HepG2 (cell line): ENCODE data around the gene ADAMTS2. TPM values are rescaled to one million over a fixed set of nuclear protein-coding genes. Genes with fewer than 3 reads are reported as not detected.

Source experiments
- DMAP1 ChIP-seq: IDR thresholded peaks from 2 replicates; pipeline ENCODE4 v1.6.1; 2016
- EP300 ChIP-seq, 3 experiments: sonication (generic) in 1 of 3; formaldehyde crosslinking in 1 of 3; IDR thresholded peaks; 2 replicates each; pipeline versions ENCODE4 v1.5.1 to v1.6.1; 2011 to 2020; ENCODE audit warnings: low read depth in 2 of 3, low read length in 2 of 3, borderline replicate concordance in 1 of 3, improper control_type of control experiment in 1 of 3, mild to moderate bottlenecking in 1 of 3, missing genetic modification reagents in 1 of 3, moderate library complexity in 1 of 3
- FOXK1 ChIP-seq: sonication (generic); formaldehyde crosslinking; IDR thresholded peaks from 2 replicates; pipeline ENCODE4 v1.4.0; 2020; ENCODE audit warnings: low read depth, missing genetic modification reagents, borderline replicate concordance
- GZF1 ChIP-seq: sonication (generic); formaldehyde crosslinking; IDR thresholded peaks from 2 replicates; pipeline ENCODE4 v1.5.1; 2020; ENCODE audit warnings: mild to moderate bottlenecking, missing genetic modification reagents
- HIVEP1 ChIP-seq: sonication (generic); formaldehyde crosslinking; IDR thresholded peaks from 2 replicates; pipeline ENCODE4 v1.4.0; 2020; ENCODE audit warnings: mild to moderate bottlenecking, missing genetic modification reagents
- ISL2 ChIP-seq: sonication (generic); formaldehyde crosslinking; IDR thresholded peaks from 2 replicates; pipeline ENCODE4 v1.5.0; 2020; ENCODE audit warnings: missing genetic modification reagents
- KAT2B ChIP-seq: fragments of 150-350 bp; IDR thresholded peaks from 2 replicates; pipeline ENCODE4 v1.6.1; 2014; ENCODE audit warnings: low read depth, low read length, borderline replicate concordance
- PPARG ChIP-seq: conservative IDR thresholded peaks from 2 replicates; pipeline ENCODE4 v1.6.1; 2016; ENCODE audit warnings: missing biosample characterization, missing genetic modification reagents
- SP5 ChIP-seq: IDR thresholded peaks from 2 replicates; pipeline ENCODE4 v1.6.1; 2016; ENCODE audit warnings: low read depth, borderline replicate concordance
- TEAD3 ChIP-seq: optimal IDR thresholded peaks from 2 replicates; pipeline ENCODE3; 2016; ENCODE audit warnings: borderline replicate concordance
- ZNF124 ChIP-seq: sonication (generic); formaldehyde crosslinking; IDR thresholded peaks from 2 replicates; pipeline ENCODE4 v1.4.0; 2020; ENCODE audit warnings: missing genetic modification reagents
- ZNF644 ChIP-seq: IDR thresholded peaks from 2 replicates; pipeline ENCODE4 v1.6.1; 2016; ENCODE audit warnings: low read depth
- ZNF75D ChIP-seq: sonication (generic); formaldehyde crosslinking; IDR thresholded peaks from 2 replicates; pipeline ENCODE4 v1.8.1; 2023; ENCODE audit warnings: missing genetic modification reagents, mild to moderate bottlenecking, borderline replicate concordance
- polyA plus RNA-seq, 8 experiments: library from polyadenylated mRNA; depleted of rRNA in 3 of 8; stranded (reverse) in 7 of 8; unstranded in 1 of 8; fragments of >200 nt; fragmentation: Illumina TruSeq in 4 of 8; extraction: Trizol in 4 of 8; gene quantifications; 2 replicates each; pipeline versions ENCODE4 v1.2.1 to v1.2.3, GENCODE V29; 2011 to 2016; ENCODE audit warnings: low read depth in 4 of 8, missing spikeins in 1 of 8, mixed read lengths in 1 of 8; ENCODE audit not compliant: insufficient read depth in 1 of 8
- total RNA-seq, 5 experiments: library from RNA; depleted of rRNA; stranded (reverse); fragments of >200 nt; fragmentation: Illumina TruSeq; extraction: Trizol; gene quantifications; 2 replicates each; pipeline ENCODE4 v1.2.3, GENCODE V29; 2016; ENCODE audit warnings: low read depth in 1 of 5
- TF ChIP-seq, protein P1 (sequence below): sonication (generic); formaldehyde crosslinking; IDR thresholded peaks from 2 replicates; pipeline ENCODE4 v1.8.1; 2023; ENCODE audit warnings: mild to moderate bottlenecking, missing genetic modification reagents, borderline replicate concordance
- TF ChIP-seq, protein P2 (sequence below): sonication (generic); formaldehyde crosslinking; IDR thresholded peaks from 2 replicates; pipeline ENCODE4 v1.5.0; 2020; ENCODE audit warnings: missing genetic modification reagents
- TF ChIP-seq, protein P3 (sequence below): sonication (generic); formaldehyde crosslinking; IDR thresholded peaks from 2 replicates; pipeline ENCODE4 v1.5.1; 2020; ENCODE audit warnings: missing genetic modification reagents, mild to moderate bottlenecking, borderline replicate concordance
- TF ChIP-seq, protein P4 (sequence below): sonication (generic); formaldehyde crosslinking; IDR thresholded peaks from 2 replicates; pipeline ENCODE4 v1.8.0; 2023; ENCODE audit warnings: mild to moderate bottlenecking, missing genetic modification reagents
- TF ChIP-seq, protein P5 (sequence below): sonication (generic); formaldehyde crosslinking; IDR thresholded peaks from 2 replicates; pipeline ENCODE4 v1.5.0; 2020; ENCODE audit warnings: mild to moderate bottlenecking, missing genetic modification reagents, borderline replicate concordance

Gene ADAMTS2
- total and polyA plus RNA-seq, 2 of the 13 experiments (the other 11 are each of a cell fraction or from before 2014, with no cell fraction given), result 0.24 to 3.5 TPM

DNA sequence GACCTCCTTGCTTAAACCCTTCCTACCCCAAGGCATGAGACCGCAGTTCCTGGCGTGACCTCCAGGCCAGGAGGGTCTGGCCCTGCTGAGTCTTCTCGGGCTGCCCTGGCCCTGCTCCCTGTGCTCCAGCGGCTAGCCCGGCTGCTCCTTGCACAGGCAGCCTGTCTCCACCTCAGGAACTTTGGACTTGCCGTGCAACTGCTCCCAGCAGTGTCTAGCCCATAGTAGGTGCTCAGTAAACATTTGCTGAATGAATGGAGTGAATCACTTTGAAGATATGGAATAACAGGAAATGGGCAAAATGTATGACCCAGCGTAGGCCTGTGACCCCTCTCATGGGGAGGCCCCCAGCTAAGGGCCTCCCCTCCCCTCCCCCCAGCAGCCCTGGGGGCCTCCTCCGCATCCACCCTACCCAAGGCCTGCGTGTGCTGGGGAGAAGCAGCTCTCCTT, 158.0 kb downstream of the ADAMTS2 start (continued):
- TF ChIP-seq EP300 (IDR thresholded peaks at IDR 0.05; ENCODE audit: low read depth in 2 of 2, low read length in 2 of 2), result peak in 1 of 2 experiments; percentile 71; a peak in 2 of 4 replicates
- peak; percentile 80; the same call in 1 of the 2 replicates for TF ChIP-seq EP300 (CRISPR knock-in tag; IDR thresholded peaks at IDR 0.05; ENCODE audit: borderline replicate concordance)
- 0 out of 2 replicates have a peak, but pooled peaks have one; percentile 32 for TF ChIP-seq PPARG (CRISPR knock-in tag)
- peak; percentile 47 for TF ChIP-seq TEAD3 (CRISPR knock-in tag)
- TF ChIP-seq, protein P1, sequence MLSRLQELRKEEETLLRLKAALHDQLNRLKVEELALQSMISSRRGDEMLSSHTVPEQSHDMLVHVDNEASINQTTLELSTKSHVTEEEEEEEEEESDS (CRISPR knock-in tag), result no peak
- TF ChIP-seq SP5 (CRISPR knock-in tag), result peak; percentile 42; the same call in 1 of the 2 replicates
- TF ChIP-seq, protein P2, sequence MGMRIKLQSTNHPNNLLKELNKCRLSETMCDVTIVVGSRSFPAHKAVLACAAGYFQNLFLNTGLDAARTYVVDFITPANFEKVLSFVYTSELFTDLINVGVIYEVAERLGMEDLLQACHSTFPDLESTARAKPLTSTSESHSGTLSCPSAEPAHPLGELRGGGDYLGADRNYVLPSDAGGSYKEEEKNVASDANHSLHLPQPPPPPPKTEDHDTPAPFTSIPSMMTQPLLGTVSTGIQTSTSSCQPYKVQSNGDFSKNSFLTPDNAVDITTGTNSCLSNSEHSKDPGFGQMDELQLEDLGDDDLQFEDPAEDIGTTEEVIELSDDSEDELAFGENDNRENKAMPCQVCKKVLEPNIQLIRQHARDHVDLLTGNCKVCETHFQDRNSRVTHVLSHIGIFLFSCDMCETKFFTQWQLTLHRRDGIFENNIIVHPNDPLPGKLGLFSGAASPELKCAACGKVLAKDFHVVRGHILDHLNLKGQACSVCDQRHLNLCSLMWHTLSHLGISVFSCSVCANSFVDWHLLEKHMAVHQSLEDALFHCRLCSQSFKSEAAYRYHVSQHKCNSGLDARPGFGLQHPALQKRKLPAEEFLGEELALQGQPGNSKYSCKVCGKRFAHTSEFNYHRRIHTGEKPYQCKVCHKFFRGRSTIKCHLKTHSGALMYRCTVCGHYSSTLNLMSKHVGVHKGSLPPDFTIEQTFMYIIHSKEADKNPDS, result no peak
- TF ChIP-seq KAT2B, result no peak
- TF ChIP-seq FOXK1, result 0 out of 2 replicates have a peak, but pooled peaks have one; percentile 42
- TF ChIP-seq, protein P3, sequence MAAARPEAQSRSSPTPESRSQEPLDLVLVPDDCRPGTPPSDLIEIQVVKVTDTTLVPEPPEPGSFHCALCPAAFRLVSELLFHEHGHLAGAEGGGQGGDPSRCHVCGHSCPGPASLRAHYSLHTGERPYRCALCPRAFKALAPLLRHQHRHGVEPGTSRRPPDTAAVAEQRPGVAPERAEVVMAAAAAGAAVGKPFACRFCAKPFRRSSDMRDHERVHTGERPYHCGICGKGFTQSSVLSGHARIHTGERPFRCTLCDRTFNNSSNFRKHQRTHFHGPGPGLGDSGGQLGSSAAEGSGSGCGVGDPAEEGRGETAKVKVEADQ (CRISPR knock-in tag), result no peak
- no peak for TF ChIP-seq GZF1
- peak; percentile 67 for TF ChIP-seq ISL2
- no peak for TF ChIP-seq ZNF124
- TF ChIP-seq ZNF75D (CRISPR knock-in tag), result no peak
- TF ChIP-seq DMAP1 (CRISPR knock-in tag), result peak; percentile 48; the same call in 1 of the 2 replicates
- peak; percentile 43; the same call in 1 of the 2 replicates for TF ChIP-seq ZNF644 (CRISPR knock-in tag)
- peak; percentile 17; the same call in 1 of the 2 replicates for TF ChIP-seq HIVEP1 (CRISPR knock-in tag)
- TF ChIP-seq, protein P4, sequence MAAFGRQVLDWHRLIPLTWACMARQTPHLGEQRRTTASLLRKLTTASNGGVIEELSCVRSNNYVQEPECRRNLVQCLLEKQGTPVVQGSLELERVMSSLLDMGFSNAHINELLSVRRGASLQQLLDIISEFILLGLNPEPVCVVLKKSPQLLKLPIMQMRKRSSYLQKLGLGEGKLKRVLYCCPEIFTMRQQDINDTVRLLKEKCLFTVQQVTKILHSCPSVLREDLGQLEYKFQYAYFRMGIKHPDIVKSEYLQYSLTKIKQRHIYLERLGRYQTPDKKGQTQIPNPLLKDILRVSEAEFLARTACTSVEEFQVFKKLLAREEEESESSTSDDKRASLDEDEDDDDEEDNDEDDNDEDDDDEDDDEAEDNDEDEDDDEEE (CRISPR knock-in tag), result no peak
- TF ChIP-seq, protein P5, sequence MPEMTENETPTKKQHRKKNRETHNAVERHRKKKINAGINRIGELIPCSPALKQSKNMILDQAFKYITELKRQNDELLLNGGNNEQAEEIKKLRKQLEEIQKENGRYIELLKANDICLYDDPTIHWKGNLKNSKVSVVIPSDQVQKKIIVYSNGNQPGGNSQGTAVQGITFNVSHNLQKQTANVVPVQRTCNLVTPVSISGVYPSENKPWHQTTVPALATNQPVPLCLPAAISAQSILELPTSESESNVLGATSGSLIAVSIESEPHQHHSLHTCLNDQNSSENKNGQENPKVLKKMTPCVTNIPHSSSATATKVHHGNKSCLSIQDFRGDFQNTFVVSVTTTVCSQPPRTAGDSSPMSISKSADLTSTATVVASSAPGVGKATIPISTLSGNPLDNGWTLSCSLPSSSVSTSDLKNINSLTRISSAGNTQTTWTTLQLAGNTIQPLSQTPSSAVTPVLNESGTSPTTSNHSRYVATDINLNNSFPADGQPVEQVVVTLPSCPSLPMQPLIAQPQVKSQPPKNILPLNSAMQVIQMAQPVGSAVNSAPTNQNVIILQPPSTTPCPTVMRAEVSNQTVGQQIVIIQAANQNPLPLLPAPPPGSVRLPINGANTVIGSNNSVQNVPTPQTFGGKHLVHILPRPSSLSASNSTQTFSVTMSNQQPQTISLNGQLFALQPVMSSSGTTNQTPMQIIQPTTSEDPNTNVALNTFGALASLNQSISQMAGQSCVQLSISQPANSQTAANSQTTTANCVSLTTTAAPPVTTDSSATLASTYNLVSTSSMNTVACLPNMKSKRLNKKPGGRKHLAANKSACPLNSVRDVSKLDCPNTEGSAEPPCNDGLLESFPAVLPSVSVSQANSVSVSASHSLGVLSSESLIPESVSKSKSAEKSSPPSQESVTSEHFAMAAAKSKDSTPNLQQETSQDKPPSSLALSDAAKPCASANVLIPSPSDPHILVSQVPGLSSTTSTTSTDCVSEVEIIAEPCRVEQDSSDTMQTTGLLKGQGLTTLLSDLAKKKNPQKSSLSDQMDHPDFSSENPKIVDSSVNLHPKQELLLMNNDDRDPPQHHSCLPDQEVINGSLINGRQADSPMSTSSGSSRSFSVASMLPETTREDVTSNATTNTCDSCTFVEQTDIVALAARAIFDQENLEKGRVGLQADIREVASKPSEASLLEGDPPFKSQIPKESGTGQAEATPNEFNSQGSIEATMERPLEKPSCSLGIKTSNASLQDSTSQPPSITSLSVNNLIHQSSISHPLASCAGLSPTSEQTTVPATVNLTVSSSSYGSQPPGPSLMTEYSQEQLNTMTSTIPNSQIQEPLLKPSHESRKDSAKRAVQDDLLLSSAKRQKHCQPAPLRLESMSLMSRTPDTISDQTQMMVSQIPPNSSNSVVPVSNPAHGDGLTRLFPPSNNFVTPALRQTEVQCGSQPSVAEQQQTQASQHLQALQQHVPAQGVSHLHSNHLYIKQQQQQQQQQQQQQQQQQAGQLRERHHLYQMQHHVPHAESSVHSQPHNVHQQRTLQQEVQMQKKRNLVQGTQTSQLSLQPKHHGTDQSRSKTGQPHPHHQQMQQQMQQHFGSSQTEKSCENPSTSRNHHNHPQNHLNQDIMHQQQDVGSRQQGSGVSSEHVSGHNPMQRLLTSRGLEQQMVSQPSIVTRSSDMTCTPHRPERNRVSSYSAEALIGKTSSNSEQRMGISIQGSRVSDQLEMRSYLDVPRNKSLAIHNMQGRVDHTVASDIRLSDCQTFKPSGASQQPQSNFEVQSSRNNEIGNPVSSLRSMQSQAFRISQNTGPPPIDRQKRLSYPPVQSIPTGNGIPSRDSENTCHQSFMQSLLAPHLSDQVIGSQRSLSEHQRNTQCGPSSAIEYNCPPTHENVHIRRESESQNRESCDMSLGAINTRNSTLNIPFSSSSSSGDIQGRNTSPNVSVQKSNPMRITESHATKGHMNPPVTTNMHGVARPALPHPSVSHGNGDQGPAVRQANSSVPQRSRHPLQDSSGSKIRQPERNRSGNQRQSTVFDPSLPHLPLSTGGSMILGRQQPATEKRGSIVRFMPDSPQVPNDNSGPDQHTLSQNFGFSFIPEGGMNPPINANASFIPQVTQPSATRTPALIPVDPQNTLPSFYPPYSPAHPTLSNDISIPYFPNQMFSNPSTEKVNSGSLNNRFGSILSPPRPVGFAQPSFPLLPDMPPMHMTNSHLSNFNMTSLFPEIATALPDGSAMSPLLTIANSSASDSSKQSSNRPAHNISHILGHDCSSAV (CRISPR knock-in tag), result no peak
